ENCODE results near the gene OGG1. TPM values are rescaled to one million over a fixed set of nuclear protein-coding genes. Genes with fewer than 3 reads are reported as not detected.
A peak's percentile ranks its signal among the peaks of the same experiment; 100 is the strongest.

Gene OGG1
- total RNA-seq, 1 donor from 2014 or later = 15.3 TPM

DNA sequence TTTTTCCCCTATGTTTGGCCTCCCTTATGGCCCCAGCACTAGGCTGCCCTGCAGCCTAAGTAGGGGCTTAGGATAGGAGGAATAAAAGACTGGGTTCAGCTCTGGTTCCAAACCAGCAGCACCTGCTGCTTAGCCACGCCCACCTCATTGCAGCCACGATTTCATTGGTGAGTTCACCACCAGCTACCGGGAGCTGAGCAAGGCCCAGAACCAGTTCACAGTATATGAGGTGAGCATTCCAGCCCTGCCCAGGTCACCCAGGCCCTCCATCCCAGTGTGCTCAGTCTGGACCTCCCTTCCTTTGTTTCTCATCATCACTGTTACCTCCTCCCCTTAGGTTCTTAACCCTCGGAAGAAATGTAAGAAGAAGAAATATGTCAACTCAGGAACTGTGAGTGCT lies 34.6 kb upstream of the OGG1 start:
- Mint-ChIP-seq H3K4me1 (ENCODE audit: low read depth, unreplicated experiment) (no peaks in the 10 kb centered on the region), H3K27ac (ENCODE audit: unreplicated experiment) (no peak overlapping the region), H3K27me3 (ENCODE audit: low read depth, unreplicated experiment) (peaks cover 24% of the 10 kb centered on the region), H3K4me3 (ENCODE audit: unreplicated experiment) (no peak overlapping the region), H3K9me3 (ENCODE audit: unreplicated experiment) (peaks cover 6% of the 10 kb centered on the region), H3K36me3 (ENCODE audit: low read depth, unreplicated experiment) (peaks cover 2% of the 10 kb centered on the region)
- Histone ChIP-seq H3K4me3 (ENCODE audit: insufficient read depth, low read depth, low read length) (no peak overlapping the region), H3K9ac (ENCODE audit: low read length) (no peak overlapping the region), H3K36me3 (ENCODE audit: insufficient read depth, low read length) (no peaks in the 10 kb centered on the region), H4K20me1 (ENCODE audit: insufficient read depth, low read length) (no peaks in the 10 kb centered on the region), H3K4me2 (ENCODE audit: low read length) (no peak overlapping the region), H2AFZ (ENCODE audit: low read depth, low read length) (no peak overlapping the region), H3K27me3 (ENCODE audit: insufficient read depth, low read length) (no peaks in the 10 kb centered on the region), H3K4me1 (ENCODE audit: insufficient read depth, low read length) (peaks cover 3% of the 10 kb centered on the region), H3K27ac (ENCODE audit: low read depth, low read length) (no peak overlapping the region), H3K9me3 (ENCODE audit: insufficient read depth, low read depth, low read length) (no peaks in the 10 kb centered on the region), H3K79me2 (ENCODE audit: insufficient read depth, low read length) (no peaks in the 10 kb centered on the region)
- DNase-seq (ENCODE audit: low read depth) (no peak), FAIRE-seq (no peak)
- no peak for TF ChIP-seq EZH2 (IDR thresholded peaks at IDR 0.05; ENCODE audit: insufficient read depth, low read length)
- TF ChIP-seq, protein P1, sequence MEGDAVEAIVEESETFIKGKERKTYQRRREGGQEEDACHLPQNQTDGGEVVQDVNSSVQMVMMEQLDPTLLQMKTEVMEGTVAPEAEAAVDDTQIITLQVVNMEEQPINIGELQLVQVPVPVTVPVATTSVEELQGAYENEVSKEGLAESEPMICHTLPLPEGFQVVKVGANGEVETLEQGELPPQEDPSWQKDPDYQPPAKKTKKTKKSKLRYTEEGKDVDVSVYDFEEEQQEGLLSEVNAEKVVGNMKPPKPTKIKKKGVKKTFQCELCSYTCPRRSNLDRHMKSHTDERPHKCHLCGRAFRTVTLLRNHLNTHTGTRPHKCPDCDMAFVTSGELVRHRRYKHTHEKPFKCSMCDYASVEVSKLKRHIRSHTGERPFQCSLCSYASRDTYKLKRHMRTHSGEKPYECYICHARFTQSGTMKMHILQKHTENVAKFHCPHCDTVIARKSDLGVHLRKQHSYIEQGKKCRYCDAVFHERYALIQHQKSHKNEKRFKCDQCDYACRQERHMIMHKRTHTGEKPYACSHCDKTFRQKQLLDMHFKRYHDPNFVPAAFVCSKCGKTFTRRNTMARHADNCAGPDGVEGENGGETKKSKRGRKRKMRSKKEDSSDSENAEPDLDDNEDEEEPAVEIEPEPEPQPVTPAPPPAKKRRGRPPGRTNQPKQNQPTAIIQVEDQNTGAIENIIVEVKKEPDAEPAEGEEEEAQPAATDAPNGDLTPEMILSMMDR (IDR thresholded peaks at IDR 0.05; ENCODE audit: insufficient read depth, low read depth, low read length) = no peak

DNA sequence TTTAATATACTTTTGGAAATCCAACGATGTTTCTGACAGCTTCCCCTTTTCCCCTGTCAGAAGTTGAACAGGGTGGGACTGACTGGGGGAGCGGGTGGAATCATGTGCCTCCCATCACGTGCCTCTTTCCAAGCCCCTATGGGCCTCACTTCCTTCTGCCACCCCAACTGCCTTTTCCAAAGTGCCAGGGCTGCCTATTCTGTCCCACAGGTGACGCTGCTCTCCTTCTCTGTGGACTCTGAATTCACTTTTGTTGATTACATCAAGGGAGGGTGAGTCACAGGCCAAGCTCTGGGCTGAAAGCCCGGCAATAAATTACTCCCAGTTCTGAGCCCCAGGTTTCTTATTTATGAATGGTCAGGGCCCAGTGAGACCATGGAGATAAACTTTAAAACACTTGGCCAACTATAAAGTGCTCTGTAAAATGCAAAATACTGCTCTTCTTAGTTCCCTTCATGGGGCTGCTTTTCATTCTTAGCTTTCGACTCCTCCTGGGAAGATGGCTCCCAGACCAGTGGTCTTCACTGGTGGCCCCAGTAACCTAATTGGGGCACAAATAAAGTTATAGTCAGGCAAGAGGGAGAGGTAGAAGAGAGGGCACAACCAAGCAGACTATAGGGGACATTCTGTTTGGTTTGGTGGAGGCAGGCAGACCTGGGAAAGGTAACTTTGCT lies 33.9 kb upstream of the OGG1 start:
- Mint-ChIP-seq H3K36me3 (ENCODE audit: low read depth, unreplicated experiment) (peaks cover 2% of the 10 kb centered on the region), H3K27ac (ENCODE audit: unreplicated experiment) (no peak overlapping the region), H3K9me3 (ENCODE audit: unreplicated experiment) (peaks cover 6% of the 10 kb centered on the region), H3K4me3 (ENCODE audit: unreplicated experiment) (no peak overlapping the region), H3K27me3 (ENCODE audit: low read depth, unreplicated experiment) (peaks cover 25% of the 10 kb centered on the region), H3K4me1 (ENCODE audit: low read depth, unreplicated experiment) (no peaks in the 10 kb centered on the region)
- H3K79me2 ChIP-seq (ENCODE audit: insufficient read depth, low read length) = no peaks in the 10 kb centered on the region
- TF ChIP-seq, protein P1 (IDR thresholded peaks at IDR 0.05; ENCODE audit: insufficient read depth, low read depth, low read length) = peak; percentile 90
- no peak for TF ChIP-seq EZH2 (IDR thresholded peaks at IDR 0.05; ENCODE audit: insufficient read depth, low read length)
- H3K36me3 ChIP-seq (ENCODE audit: insufficient read depth, low read length) = no peaks in the 10 kb centered on the region
- no peak overlapping the region for H3K9ac ChIP-seq (ENCODE audit: low read length)
- no peaks in the 10 kb centered on the region for H3K27me3 ChIP-seq (ENCODE audit: insufficient read depth, low read length)
- no peaks in the 10 kb centered on the region for H4K20me1 ChIP-seq (ENCODE audit: insufficient read depth, low read length)
- peak; percentile 82 for DNase-seq (ENCODE audit: low read depth)
- H3K9me3 ChIP-seq (ENCODE audit: insufficient read depth, low read depth, low read length) = no peaks in the 10 kb centered on the region
- FAIRE-seq = no peak
- H3K4me2 ChIP-seq (ENCODE audit: low read length) = no peak overlapping the region
- H3K4me3 ChIP-seq (ENCODE audit: insufficient read depth, low read depth, low read length) = no peak overlapping the region
- H3K4me1 ChIP-seq (ENCODE audit: insufficient read depth, low read length) = peaks cover 3% of the 10 kb centered on the region
- H3K27ac ChIP-seq (ENCODE audit: low read depth, low read length) = no peak overlapping the region
- H2AFZ ChIP-seq (ENCODE audit: low read depth, low read length) = no peak overlapping the region

DNA sequence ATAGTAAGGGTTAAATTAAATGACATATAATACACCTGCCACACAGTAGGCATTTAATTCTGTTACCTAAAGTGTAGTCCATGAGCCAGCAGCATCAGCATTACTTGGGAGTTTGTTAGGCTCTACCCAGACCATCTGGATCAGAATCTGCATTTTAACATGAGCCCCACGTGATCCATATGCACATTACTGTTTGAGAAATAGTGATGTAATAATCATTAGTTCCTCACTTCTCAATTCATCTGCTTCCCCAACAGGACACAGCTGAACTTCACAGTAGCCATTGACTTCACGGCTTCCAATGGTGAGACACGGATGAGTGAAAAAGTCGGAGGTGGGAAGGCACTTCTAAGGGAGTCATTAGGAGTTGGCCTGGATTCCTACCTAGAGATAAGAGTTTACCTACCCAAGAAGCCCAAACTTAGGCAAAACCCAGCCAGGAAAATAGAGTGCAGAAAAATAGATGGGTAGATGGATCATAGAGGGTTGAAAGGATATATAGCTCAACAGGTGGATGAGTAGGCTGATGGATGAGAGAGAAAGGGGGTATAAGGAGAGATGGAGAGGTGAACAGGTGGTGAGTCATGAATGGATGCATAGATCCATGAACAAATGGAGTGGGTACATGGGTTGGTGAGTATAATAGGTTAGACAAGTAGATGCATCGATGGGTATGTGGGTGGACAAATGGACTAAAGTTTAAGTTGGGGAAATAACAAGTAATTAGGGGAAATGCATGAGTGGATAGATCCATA lies 32.8 kb upstream of the OGG1 start:
- H3K9me3 Mint-ChIP-seq (ENCODE audit: unreplicated experiment) = peaks cover 3% of the 10 kb centered on the region
- no peak for DNase-seq (ENCODE audit: low read depth)

More for the DNA sequence above, 32.8 kb upstream of the OGG1 start:
- Mint-ChIP-seq H3K4me3 (ENCODE audit: unreplicated experiment) (no peak overlapping the region), H3K27me3 (ENCODE audit: low read depth, unreplicated experiment) (peaks cover 19% of the 10 kb centered on the region), H3K4me1 (ENCODE audit: low read depth, unreplicated experiment) (peaks cover 3% of the 10 kb centered on the region), H3K27ac (ENCODE audit: unreplicated experiment) (no peak overlapping the region), H3K36me3 (ENCODE audit: low read depth, unreplicated experiment) (no peaks in the 10 kb centered on the region)
- Histone ChIP-seq H3K79me2 (ENCODE audit: insufficient read depth, low read length) (no peaks in the 10 kb centered on the region), H2AFZ (ENCODE audit: low read depth, low read length) (no peak overlapping the region), H3K9me3 (ENCODE audit: insufficient read depth, low read depth, low read length) (no peaks in the 10 kb centered on the region), H3K4me1 (ENCODE audit: insufficient read depth, low read length) (peaks cover 3% of the 10 kb centered on the region), H3K27me3 (ENCODE audit: insufficient read depth, low read length) (no peaks in the 10 kb centered on the region), H3K4me2 (ENCODE audit: low read length) (no peak overlapping the region), H3K36me3 (ENCODE audit: insufficient read depth, low read length) (no peaks in the 10 kb centered on the region), H3K27ac (ENCODE audit: low read depth, low read length) (no peak overlapping the region), H4K20me1 (ENCODE audit: insufficient read depth, low read length) (no peaks in the 10 kb centered on the region), H3K9ac (ENCODE audit: low read length) (no peak overlapping the region), H3K4me3 (ENCODE audit: insufficient read depth, low read depth, low read length) (no peak overlapping the region)
- no peak for FAIRE-seq
- no peak for TF ChIP-seq EZH2 (IDR thresholded peaks at IDR 0.05; ENCODE audit: insufficient read depth, low read length)

All from astrocyte (in vitro differentiated cells and primary cell).